Small intestine (tissue), 7 donors: ENCODE results near the gene TOPAZ1. TPM values are rescaled to one million over a fixed set of nuclear protein-coding genes. Genes with fewer than 3 reads are reported as not detected.
A peak's percentile ranks its signal among the peaks of the same experiment; 100 is the strongest.
"Not testable (repeated sequence)": the region's sequence is repeated elsewhere in the genome, so short reads cannot be mapped to it uniquely, and the experiment has no call there.

Experiments
- DNase-seq, 2 donors: peaks; one replicate each; pipeline versions ENCODE4 v3.0.0 to v3.0.0-alpha.2; 2013
- FAIRE-seq: peaks from 2 replicates; lab custom pipeline; 2012; peaks lifted over from hg19 to GRCh38; lab: Jason Lieb, UNC
- H3K27ac ChIP-seq, 3 donors: one replicate each; pipeline ENCODE4 v1.5.1; 2013; ENCODE audit warnings: low read length in 2 of 3, mild to moderate bottlenecking in 2 of 3, control low read depth in 1 of 3, inconsistent platforms in 1 of 3, low read depth in 1 of 3, moderate library complexity in 1 of 3
- H3K27me3 ChIP-seq, 3 donors: one replicate each; pipeline ENCODE4 v1.6.1; 2013; ENCODE audit warnings: low read length in 3 of 3, inconsistent platforms in 1 of 3; ENCODE audit not compliant: control insufficient read depth in 3 of 3, insufficient read depth in 3 of 3
- H3K36me3 ChIP-seq, 3 donors: one replicate each; pipeline ENCODE4 v1.6.1; 2013; ENCODE audit warnings: low read length in 3 of 3, inconsistent platforms in 1 of 3, low read depth in 1 of 3, mild to moderate bottlenecking in 1 of 3, moderate library complexity in 1 of 3; ENCODE audit not compliant: control insufficient read depth in 3 of 3, insufficient read depth in 2 of 3
- H3K4me1 ChIP-seq, 3 donors: one replicate each; pipeline ENCODE4 v1.6.1; 2013; ENCODE audit warnings: low read length in 2 of 3, inconsistent platforms in 1 of 3, low read depth in 1 of 3, mild to moderate bottlenecking in 1 of 3, moderate library complexity in 1 of 3; ENCODE audit not compliant: control insufficient read depth in 3 of 3, insufficient read depth in 2 of 3
- H3K4me3 ChIP-seq, 3 donors: one replicate each; pipeline ENCODE4 v1.5.1; 2013; ENCODE audit warnings: low read length in 3 of 3, control low read depth in 1 of 3, inconsistent platforms in 1 of 3, low read depth in 1 of 3, mild to moderate bottlenecking in 1 of 3, moderate library complexity in 1 of 3
- H3K9me3 ChIP-seq, 2 donors: one replicate each; pipeline ENCODE4 v1.6.1; 2013; ENCODE audit warnings: low read depth in 1 of 2, low read length in 1 of 2; ENCODE audit not compliant: control insufficient read depth in 2 of 2, insufficient read depth in 1 of 2
- WGBS, 3 donors: extraction: QIAGEN DNeasy Blood & Tissue Kit; methylation state at CpG; one replicate each; pipeline ENCODE4 v1.1.7; 2013; 5-methylcytosine and 5-hydroxymethylcytosine counted together
- polyA plus RNA-seq, 4 donors: library from polyadenylated mRNA; stranded (reverse) in 3 of 4; unstranded in 1 of 4; fragments of 200-250 nt in 3 of 4; fragments of 120-200 nt in 1 of 4; gene quantifications; one replicate each; pipeline versions ENCODE4 v1.2.1 to v1.2.3, GENCODE V29; 2013
- donor health status: healthy with polysubstance abuse.
- donor health status: control.
- donor health status: control.
- donor health status: Bipolar disorder and iron deficiency.
- donor health status: healthy.

TOPAZ1 gene
- polyA plus RNA-seq, 4 donors = not detected

GRCh38 chr3:44338828-44339127 lies 97.1 kb downstream of the TOPAZ1 start:
- peaks cover 0 to 2% (median 2%) of the 10 kb centered on the region in 3 donors for H3K36me3 ChIP-seq
- H3K4me3 ChIP-seq = peak overlapping the region; percentile 59 to 88 (median 60)
- DNase-seq = no peak
- no peak for FAIRE-seq
- peak overlapping the region; percentile 76 to 97 (median 93) for H3K27ac ChIP-seq
- H3K9me3 ChIP-seq = no peaks in the 10 kb centered on the region
- no peaks in the 10 kb centered on the region for H3K27me3 ChIP-seq
- peaks cover 0 to 11% (median 8%) of the 10 kb centered on the region in 3 donors for H3K4me1 ChIP-seq
- WGBS, 3 donors = 0 to 1% (median 1%) methylated on average over 15 of the region's 15 CpGs

GRCh38 chr3:44339181-44340057 lies 97.7 kb downstream of the TOPAZ1 start:
- Histone ChIP-seq H3K27ac (peak overlapping the region in 2 of 3 donors; percentile 93 to 97), H3K4me3 (peak overlapping the region in 2 of 3 donors; percentile 60 to 88), H3K27me3 (no peaks in the 10 kb centered on the region), H3K9me3 (no peaks in the 10 kb centered on the region), H3K36me3 (peaks cover 0 to 2% (median 2%) of the 10 kb centered on the region in 3 donors), H3K4me1 (peaks cover 0 to 11% (median 8%) of the 10 kb centered on the region in 3 donors)
- DNase-seq (peak; percentile 23 to 55), FAIRE-seq (no peak)
- WGBS, 3 donors = 13 to 20% (median 18%) methylated on average over 11 of the region's 11 CpGs

DNA sequence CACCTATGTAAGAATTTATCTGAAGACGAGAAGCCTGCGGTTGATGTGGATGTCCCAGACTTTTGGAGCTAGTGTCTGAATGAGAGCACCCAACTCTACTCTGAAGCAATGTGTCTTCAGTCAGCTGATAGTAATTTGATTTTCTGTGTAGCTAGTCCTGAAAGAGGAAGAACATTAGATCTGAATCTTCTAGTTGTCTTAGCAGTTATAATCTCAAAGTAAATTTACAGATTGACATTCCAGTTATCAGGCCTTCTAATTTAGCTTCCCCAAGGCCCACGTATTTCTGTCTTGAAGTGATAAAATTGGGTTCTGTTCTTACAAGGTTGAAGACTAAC lies 98.3 kb downstream of the TOPAZ1 start:
- Histone ChIP-seq H3K4me1 (peaks cover 0 to 11% (median 8%) of the 10 kb centered on the region in 3 donors), H3K9me3 (no peaks in the 10 kb centered on the region), H3K4me3 (peak overlapping the region in 1 of 3 donors; percentile 88), H3K27ac (peak overlapping the region in 2 of 3 donors; percentile 40 to 97), H3K27me3 (no peaks in the 10 kb centered on the region), H3K36me3 (peaks cover 0 to 2% (median 2%) of the 10 kb centered on the region in 3 donors)
- WGBS, 3 donors = 72 to 80% (median 76%) methylated on average over 3 of the region's 3 CpGs
- no peak for FAIRE-seq
- no peak for DNase-seq

DNA sequence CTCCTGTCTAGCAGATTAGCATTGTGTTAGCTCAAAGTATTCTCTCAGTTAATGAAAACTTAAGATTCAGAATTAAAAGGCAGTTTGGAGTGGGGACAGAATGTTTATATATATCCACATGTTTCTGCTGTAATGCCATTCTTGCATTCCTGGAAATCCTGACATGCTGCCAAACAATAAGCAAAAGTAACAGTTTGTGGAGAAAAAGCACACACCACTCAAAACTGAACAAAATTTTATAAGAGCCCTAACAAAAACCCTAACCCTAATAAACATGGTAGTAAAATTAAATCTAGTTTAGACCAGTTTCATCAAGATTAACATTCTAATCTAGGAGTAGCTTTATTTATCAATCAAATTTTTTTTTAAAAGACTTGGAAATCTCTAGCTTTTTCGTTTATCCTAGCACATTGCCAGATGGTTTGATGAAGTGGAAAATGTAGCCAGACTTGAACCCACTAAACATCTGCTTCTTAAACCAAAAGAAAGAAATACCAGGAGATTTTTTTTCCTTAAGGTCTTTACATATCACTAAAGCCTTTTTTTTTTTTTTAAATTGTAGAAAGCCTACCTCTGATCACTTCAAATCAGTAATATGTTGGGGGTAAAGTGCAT lies 100.6 kb downstream of the TOPAZ1 start:
- Histone ChIP-seq H3K27me3 (no peaks in the 10 kb centered on the region), H3K36me3 (peaks cover 0 to 2% (median 2%) of the 10 kb centered on the region in 3 donors), H3K9me3 (no peaks in the 10 kb centered on the region), H3K4me3 (no peak overlapping the region), H3K27ac (no peak overlapping the region), H3K4me1 (peaks cover 0 to 8% (median 8%) of the 10 kb centered on the region in 3 donors)
- FAIRE-seq = no peak
- no peak for DNase-seq
- 60 to 84% (median 79%) methylated on average over 1 of the region's 1 CpG for WGBS, 3 donors

DNA sequence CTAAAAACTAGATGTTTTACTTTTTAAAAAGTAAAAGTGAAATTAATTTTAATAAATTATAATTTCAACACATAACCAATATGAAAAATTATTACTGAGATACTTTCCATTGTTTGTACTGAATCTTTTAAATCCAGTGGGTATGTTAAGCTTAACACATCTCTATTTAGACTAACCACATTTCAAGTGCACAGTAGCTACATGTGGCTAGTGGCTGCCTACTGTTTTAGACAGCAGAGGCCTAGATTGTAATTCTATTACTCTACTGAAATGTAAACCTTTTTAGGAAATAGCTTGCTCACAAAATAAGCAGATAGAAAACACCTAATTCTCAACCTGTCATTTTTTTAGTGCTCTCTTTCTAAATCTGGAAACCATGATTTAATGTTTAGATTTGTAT lies 101.7 kb downstream of the TOPAZ1 start:
- H3K27ac ChIP-seq = no peak overlapping the region
- H3K4me3 ChIP-seq = no peak overlapping the region
- H3K36me3 ChIP-seq = peaks cover 0 to 2% (median 2%) of the 10 kb centered on the region in 3 donors
- DNase-seq (no peak), FAIRE-seq (no peak)
- H3K27me3 ChIP-seq = no peaks in the 10 kb centered on the region
- H3K4me1 ChIP-seq = peaks cover 0 to 6% (median 5%) of the 10 kb centered on the region in 3 donors
- H3K9me3 ChIP-seq = no peaks in the 10 kb centered on the region

- WGBS, 3 donors = 79 to 94% (median 86%) methylated on average over 6 of the region's 6 CpGs
Observed at GRCh38 chr3:44346590-44346989, 104.9 kb downstream of the TOPAZ1 start.

DNA sequence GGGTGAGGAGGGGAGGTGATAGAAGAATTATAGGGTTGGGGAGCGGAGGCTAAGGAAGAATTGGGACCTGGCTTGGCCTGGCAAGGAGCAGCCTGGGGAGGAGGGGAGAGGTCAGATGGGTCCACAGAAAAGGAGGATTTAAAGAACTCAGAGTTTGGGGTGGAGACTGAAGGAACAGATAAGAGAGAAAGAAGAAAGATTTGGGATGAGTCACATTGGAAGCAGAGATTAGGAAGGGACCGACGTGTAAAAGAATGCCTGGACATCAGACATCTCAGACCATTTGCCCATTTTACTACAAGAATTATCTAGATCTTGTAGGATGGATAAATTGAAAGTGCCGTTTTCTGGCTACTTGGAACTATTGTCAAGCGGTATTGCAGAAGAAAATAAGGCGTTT lies 107.3 kb downstream of the TOPAZ1 start:
- no peaks in the 10 kb centered on the region for H3K9me3 ChIP-seq
- H3K36me3 ChIP-seq = peaks cover 0 to 2% (median 0%) of the 10 kb centered on the region in 3 donors
- H3K4me1 ChIP-seq = no peaks in the 10 kb centered on the region
- FAIRE-seq = no peak
- DNase-seq = no peak
- no peak overlapping the region for H3K4me3 ChIP-seq
- 74 to 87% (median 83%) methylated on average over 6 of the region's 6 CpGs for WGBS, 3 donors
- no peak overlapping the region for H3K27ac ChIP-seq
- no peaks in the 10 kb centered on the region for H3K27me3 ChIP-seq

More at GRCh38 chr3:44346590-44346989, 104.9 kb downstream of the TOPAZ1 start:
- not testable (repeated sequence) for H3K27me3 ChIP-seq, H3K4me3 ChIP-seq, H3K36me3 ChIP-seq, H3K9me3 ChIP-seq, FAIRE-seq, DNase-seq, H3K4me1 ChIP-seq
- H3K27ac ChIP-seq = peak overlapping the region in 1 of 3 donors; percentile 65

- peaks cover 2 to 4% (median 4%) of the 10 kb centered on the region in 3 donors for H3K36me3 ChIP-seq
- H3K4me3 ChIP-seq = no peak overlapping the region
- WGBS, 3 donors = 97% methylated on average over 1 of the region's 1 CpG
- no peaks in the 10 kb centered on the region for H3K9me3 ChIP-seq
- DNase-seq = no peak
- H3K27me3 ChIP-seq = no peaks in the 10 kb centered on the region
- no peak for FAIRE-seq
- H3K4me1 ChIP-seq = no peaks in the 10 kb centered on the region
- no peak overlapping the region for H3K27ac ChIP-seq
Observed at GRCh38 chr3:44353355-44353924, 111.8 kb downstream of the TOPAZ1 start.
